Ovary (tissue), 3 donors: ENCODE data around the gene RSAD1.

Experiments
- POLR2A ChIP-seq: fragments of 450-650 bp; IDR thresholded peaks from one replicate; pipeline ENCODE4 v1.6.1; 2017; ENCODE audit warnings: antibody characterized with exemption, mild to moderate bottlenecking, moderate library complexity
- TF ChIP-seq, protein P1 (sequence below), 3 donors: fragments of 450-650 bp in 2 of 3; fragments of 200-600 bp in 1 of 3; IDR thresholded peaks; one replicate each; pipeline versions ENCODE4 v1.5.1 to v1.8.0; 2016 to 2022; ENCODE audit warnings: antibody characterized with exemption in 3 of 3, mild to moderate bottlenecking in 1 of 3
- donor health status: DM: no; HTN: no; CAD: no.

DNA sequence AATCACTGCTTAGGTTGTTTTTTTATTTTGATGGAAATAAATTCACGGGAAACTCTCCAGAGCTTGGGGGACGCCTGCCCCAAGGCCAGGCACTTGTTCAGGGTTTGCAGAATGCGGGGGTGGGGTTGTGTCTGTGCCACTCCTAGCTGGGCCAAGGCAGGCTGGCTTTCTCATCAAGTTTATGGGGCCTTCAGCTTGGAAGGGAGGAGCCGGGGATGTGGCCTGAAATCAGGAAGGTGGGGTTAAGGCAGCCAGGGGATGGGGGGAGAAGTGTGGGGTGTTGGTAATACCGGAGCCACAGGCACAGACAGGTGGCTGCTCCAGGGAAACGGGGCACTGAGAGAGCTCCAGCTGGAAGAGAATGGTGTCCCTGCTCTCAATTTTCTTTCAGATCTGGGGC, 8.2 kb upstream of the RSAD1 start:
- TF ChIP-seq, protein P1, sequence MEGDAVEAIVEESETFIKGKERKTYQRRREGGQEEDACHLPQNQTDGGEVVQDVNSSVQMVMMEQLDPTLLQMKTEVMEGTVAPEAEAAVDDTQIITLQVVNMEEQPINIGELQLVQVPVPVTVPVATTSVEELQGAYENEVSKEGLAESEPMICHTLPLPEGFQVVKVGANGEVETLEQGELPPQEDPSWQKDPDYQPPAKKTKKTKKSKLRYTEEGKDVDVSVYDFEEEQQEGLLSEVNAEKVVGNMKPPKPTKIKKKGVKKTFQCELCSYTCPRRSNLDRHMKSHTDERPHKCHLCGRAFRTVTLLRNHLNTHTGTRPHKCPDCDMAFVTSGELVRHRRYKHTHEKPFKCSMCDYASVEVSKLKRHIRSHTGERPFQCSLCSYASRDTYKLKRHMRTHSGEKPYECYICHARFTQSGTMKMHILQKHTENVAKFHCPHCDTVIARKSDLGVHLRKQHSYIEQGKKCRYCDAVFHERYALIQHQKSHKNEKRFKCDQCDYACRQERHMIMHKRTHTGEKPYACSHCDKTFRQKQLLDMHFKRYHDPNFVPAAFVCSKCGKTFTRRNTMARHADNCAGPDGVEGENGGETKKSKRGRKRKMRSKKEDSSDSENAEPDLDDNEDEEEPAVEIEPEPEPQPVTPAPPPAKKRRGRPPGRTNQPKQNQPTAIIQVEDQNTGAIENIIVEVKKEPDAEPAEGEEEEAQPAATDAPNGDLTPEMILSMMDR (IDR thresholded peaks at IDR 0.05), result no peak
- TF ChIP-seq POLR2A, result no peak
